ENCODE results near the gene ZNF195. TPM values are rescaled to one million over a fixed set of nuclear protein-coding genes. Genes with fewer than 3 reads are reported as not detected.
"Not testable (repeated sequence)": the region's sequence is repeated elsewhere in the genome, so short reads cannot be mapped to it uniquely, and the experiment has no call there.

The ZNF195 gene
- total RNA-seq, 1 experiment from 2014 or later: 116 TPM

DNA sequence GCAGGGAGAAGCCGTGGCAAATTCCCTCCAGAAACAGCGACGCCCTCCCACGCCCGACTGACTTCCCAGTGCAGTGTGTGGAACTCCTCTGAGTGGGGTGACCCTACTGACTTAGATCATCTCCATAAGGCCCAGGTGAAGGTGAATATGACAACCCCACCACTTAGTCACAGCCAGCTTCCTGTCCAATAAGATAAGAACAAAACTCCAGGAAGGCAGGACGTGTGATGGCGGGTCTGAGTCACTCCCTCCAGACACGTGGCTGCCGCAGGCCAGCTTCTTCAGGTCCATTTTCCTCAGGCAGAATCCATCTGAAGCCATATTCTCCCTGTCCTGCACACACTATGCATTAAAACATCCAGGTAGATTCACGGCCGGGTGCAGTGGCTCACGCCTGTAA is 48.9 kb downstream of the ZNF195 start:
- H3K27ac Mint-ChIP-seq; H3K9me3 ChIP-seq (ENCODE audit: control insufficient read depth, low read depth, low read length); H3K27me3 ChIP-seq (ENCODE audit: insufficient read depth, low read length); H2BK15ac ChIP-seq (ENCODE audit: low read depth, low read length); H3K4me2 ChIP-seq (ENCODE audit: insufficient read depth, insufficient read length, low read length); H3T11ph ChIP-seq (ENCODE audit: low read length); H3K56ac ChIP-seq (ENCODE audit: insufficient read length, low read depth, low read length); H3K9ac ChIP-seq (ENCODE audit: extremely low read depth, insufficient read length, low read length); H3K4me3 Mint-ChIP-seq; H3K9me3 Mint-ChIP-seq; H2AFZ ChIP-seq (ENCODE audit: low read length); H3K79me1 ChIP-seq (ENCODE audit: insufficient read depth, low read depth, low read length, poor library complexity, severe bottlenecking); H3K4me1 Mint-ChIP-seq; H3K23me2 ChIP-seq (ENCODE audit: insufficient read length, low read depth, low read length, poor library complexity, severe bottlenecking); H3K36me3 Mint-ChIP-seq (ENCODE audit: insufficient read depth in 1 of 3, low read depth in 3 of 3); H2BK20ac ChIP-seq (ENCODE audit: low read depth, low read length, poor library complexity, severe bottlenecking); H2BK120ac ChIP-seq (ENCODE audit: low read depth, low read length, poor library complexity, severe bottlenecking); H4K20me1 ChIP-seq (ENCODE audit: control insufficient read depth, insufficient read depth, insufficient read length); H4K5ac ChIP-seq (ENCODE audit: insufficient read length, low read depth, low read length); H3K4me1 ChIP-seq (ENCODE audit: insufficient read depth, low read length); H3K23ac ChIP-seq (ENCODE audit: insufficient read length, low read depth, low read length); H2BK5ac ChIP-seq (ENCODE audit: insufficient read length, low read length); H4K91ac ChIP-seq (ENCODE audit: insufficient read length, low read depth, low read length); H3K18ac ChIP-seq (ENCODE audit: insufficient read length, low read depth, low read length); H2AK5ac ChIP-seq (ENCODE audit: insufficient read length, low read length); H3K14ac ChIP-seq (ENCODE audit: insufficient read depth, low read length); H3K27me3 Mint-ChIP-seq (ENCODE audit: low read depth); H2BK12ac ChIP-seq (ENCODE audit: insufficient read length, low read depth, low read length); H3K4ac ChIP-seq (ENCODE audit: low read depth, low read length); H4K8ac ChIP-seq (replicated peaks; ENCODE audit: insufficient read length, low read depth, low read length); H3K79me2 ChIP-seq (ENCODE audit: insufficient read depth, low read length); DNase-seq; H3K27ac ChIP-seq (ENCODE audit: insufficient read length, low read depth, low read length): not testable (repeated sequence)
- no CpG with 5 or more reads among the region's 12 CpGs for WGBS (ENCODE audit: extremely low coverage, insufficient read length, low lambda C conversion rate)

DNA sequence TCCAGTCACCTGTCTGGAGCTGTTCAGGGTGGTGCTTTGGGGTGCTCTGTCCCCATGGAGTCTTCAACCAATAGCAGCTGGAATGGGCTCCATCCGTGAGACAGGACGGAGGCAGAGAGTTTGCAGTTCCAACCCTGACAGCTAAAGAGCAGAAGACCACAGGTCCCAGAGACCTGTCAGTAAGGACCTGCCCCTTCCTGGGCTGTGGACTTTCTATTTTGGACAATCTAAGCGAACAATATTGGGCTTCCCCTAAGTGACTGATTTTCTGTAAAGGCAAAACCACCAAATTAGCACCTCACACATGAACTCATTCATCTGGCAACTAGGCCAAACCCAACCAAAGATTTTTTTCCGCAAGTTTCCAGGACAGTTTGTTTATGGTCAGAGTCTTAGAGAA is 50.4 kb downstream of the ZNF195 start:
- not testable (repeated sequence) for H3K4me1 ChIP-seq (ENCODE audit: insufficient read depth, low read length); H3K4me3 Mint-ChIP-seq; H3K27ac Mint-ChIP-seq; H3K14ac ChIP-seq (ENCODE audit: insufficient read depth, low read length); H2BK12ac ChIP-seq (ENCODE audit: insufficient read length, low read depth, low read length); H4K5ac ChIP-seq (ENCODE audit: insufficient read length, low read depth, low read length); H2BK5ac ChIP-seq (ENCODE audit: insufficient read length, low read length); H3K36me3 Mint-ChIP-seq (ENCODE audit: insufficient read depth in 1 of 3, low read depth in 3 of 3); H2BK20ac ChIP-seq (ENCODE audit: low read depth, low read length, poor library complexity, severe bottlenecking); H3K27me3 ChIP-seq (ENCODE audit: insufficient read depth, low read length); H3K79me2 ChIP-seq (ENCODE audit: insufficient read depth, low read length); H3K4me1 Mint-ChIP-seq; H3K27me3 Mint-ChIP-seq (ENCODE audit: low read depth); H3K4ac ChIP-seq (ENCODE audit: low read depth, low read length); H4K20me1 ChIP-seq (ENCODE audit: control insufficient read depth, insufficient read depth, insufficient read length); H3T11ph ChIP-seq (ENCODE audit: low read length); H2AFZ ChIP-seq (ENCODE audit: low read length); H3K9me3 Mint-ChIP-seq; H4K91ac ChIP-seq (ENCODE audit: insufficient read length, low read depth, low read length); H2BK120ac ChIP-seq (ENCODE audit: low read depth, low read length, poor library complexity, severe bottlenecking); H3K4me2 ChIP-seq (ENCODE audit: insufficient read depth, insufficient read length, low read length); H4K8ac ChIP-seq (replicated peaks; ENCODE audit: insufficient read length, low read depth, low read length); H3K23me2 ChIP-seq (ENCODE audit: insufficient read length, low read depth, low read length, poor library complexity, severe bottlenecking); H2BK15ac ChIP-seq (ENCODE audit: low read depth, low read length); H3K56ac ChIP-seq (ENCODE audit: insufficient read length, low read depth, low read length); DNase-seq; H3K27ac ChIP-seq (ENCODE audit: insufficient read length, low read depth, low read length); H3K9me3 ChIP-seq (ENCODE audit: control insufficient read depth, low read depth, low read length); H2AK5ac ChIP-seq (ENCODE audit: insufficient read length, low read length); H3K18ac ChIP-seq (ENCODE audit: insufficient read length, low read depth, low read length); H3K79me1 ChIP-seq (ENCODE audit: insufficient read depth, low read depth, low read length, poor library complexity, severe bottlenecking); H3K23ac ChIP-seq (ENCODE audit: insufficient read length, low read depth, low read length); H3K9ac ChIP-seq (ENCODE audit: extremely low read depth, insufficient read length, low read length)
- no CpG with 5 or more reads among the region's 4 CpGs for WGBS (ENCODE audit: extremely low coverage, insufficient read length, low lambda C conversion rate)

Data from H9 (cell line).